IPS DF 4.7 (cell line): Measurements from ENCODE around the gene STAT2.
"Not testable (repeated sequence)": the region's sequence is repeated elsewhere in the genome, so short reads cannot be mapped to it uniquely, and the experiment has no call there.

ENCODE experiments used
- DNase-seq: peaks from one replicate; pipeline ENCODE4 v3.0.0-alpha.2; 2013; ENCODE audit warnings: low spot score; ENCODE audit errors: extremely low read depth

The STAT2 gene

GRCh38 chr12:56362130-56363059 lies 2.5 kb upstream of the STAT2 start, which contains the start of gene APOF:
TSS of gene APOF (minus strand) at chr12:56362857. CDS start at chr12:56362745, 112 bp downstream.
- no peak for DNase-seq

DNA sequence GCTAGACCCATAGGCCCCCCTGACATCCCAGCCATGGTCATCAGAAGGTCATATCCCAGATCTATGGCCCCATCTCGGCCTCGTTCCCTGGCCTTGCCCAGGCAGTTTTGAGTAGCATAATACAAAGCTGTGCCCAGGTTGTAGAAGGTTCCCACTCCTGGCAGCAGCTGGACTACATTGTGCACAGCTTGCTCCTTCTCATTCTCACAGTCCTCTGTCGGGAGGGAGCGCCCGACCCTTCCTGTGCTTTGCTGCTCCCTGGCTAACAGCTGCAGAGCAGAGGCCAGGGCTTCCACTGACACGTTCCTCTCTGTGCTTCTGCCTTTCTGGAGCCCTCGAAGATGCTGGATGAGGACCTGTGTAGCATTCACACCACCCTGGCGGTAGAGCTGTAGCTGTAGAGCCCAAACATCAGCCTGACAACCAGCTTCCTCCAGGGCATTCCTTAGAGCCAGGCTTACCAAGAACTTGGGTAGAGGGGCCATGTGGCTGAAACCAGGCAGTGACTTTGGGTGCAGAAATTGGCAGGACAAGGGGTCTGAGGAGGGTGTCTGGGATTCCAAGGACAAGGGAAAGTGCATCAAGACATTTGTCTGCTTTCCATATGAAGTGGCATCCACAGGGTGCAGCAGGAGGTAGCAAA lies 1.7 kb upstream of the STAT2 start:
- DNase-seq: no peak

- DNase-seq: no peak
Measured at GRCh38 chr12:56358836-56359532, 923 bp downstream of the STAT2 start.

GRCh38 chr12:56351325-56351724 lies 8.6 kb downstream of the STAT2 start:
- DNase-seq: no peak

DNA sequence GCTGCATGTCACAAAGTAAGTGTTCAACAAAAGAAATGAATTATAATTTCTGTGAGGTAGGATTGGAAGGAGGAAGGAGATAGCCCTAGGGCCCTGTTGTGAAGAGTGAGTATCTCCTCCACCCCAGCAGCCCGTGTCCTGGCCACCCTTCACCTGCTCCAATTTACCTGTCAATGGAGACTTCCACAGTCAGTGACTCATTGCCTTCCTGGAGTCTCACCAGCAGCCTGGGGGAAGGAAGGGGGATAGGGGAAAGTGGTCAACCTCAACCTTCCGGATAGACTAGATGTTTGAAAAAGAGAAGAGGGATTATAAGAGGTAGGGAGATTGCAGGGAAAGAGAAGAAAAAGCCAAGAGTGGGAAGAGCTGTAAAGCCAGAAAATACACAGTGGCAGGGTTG lies 9.2 kb downstream of the STAT2 start:
- no peak for DNase-seq

DNA sequence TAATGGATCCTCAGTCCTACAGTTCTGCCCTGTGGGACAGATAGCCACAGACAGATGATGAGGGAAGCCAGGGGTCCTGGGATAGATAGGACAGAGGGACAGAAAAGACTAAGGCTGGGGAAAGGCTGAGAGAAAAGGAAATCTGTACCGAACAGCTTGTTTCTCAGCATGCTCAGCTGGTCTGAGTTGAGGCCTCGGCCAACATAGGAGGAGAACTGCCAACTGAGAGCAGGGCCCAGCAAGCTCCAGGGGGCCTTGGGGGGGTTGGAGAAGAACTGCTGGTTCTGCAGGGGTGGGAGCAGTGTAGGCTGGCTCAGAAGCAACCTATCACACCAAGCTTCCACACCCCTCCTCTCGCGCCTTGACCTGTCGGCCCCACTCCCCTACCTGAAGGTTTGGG lies 11.1 kb downstream of the STAT2 start:
- DNase-seq: no peak

- DNase-seq: not testable (repeated sequence)
Measured at GRCh38 chr12:56347255-56347654, 12.7 kb downstream of the STAT2 start.

- DNase-seq: no peak
Measured at GRCh38 chr12:56346675-56347074, 13.2 kb downstream of the STAT2 start.

GRCh38 chr12:56342290-56342689 lies 17.6 kb downstream of the STAT2 start:
- not testable (repeated sequence) for DNase-seq

DNA sequence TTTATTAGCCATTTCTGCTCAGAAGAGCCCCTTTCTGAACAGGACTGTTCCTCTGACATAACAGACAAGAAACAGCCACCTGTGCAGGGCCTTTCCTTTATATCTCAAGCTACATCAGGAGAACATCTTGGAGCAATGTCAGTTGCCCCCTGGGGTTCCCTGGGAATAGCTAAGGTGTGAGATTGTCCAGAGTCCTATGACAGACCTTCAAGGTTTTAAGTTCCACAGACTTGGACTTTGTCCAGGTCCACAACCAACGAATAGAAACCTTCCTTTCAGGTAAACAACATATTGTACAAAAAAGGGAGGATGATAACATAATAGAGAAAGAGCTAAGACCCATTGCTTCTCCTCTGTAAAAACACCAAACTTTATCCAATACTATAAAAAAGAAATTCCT lies 18.3 kb downstream of the STAT2 start:
- DNase-seq: no peak

GRCh38 chr12:56339158-56339422 lies 20.8 kb downstream of the STAT2 start:
- DNase-seq: no peak

DNA sequence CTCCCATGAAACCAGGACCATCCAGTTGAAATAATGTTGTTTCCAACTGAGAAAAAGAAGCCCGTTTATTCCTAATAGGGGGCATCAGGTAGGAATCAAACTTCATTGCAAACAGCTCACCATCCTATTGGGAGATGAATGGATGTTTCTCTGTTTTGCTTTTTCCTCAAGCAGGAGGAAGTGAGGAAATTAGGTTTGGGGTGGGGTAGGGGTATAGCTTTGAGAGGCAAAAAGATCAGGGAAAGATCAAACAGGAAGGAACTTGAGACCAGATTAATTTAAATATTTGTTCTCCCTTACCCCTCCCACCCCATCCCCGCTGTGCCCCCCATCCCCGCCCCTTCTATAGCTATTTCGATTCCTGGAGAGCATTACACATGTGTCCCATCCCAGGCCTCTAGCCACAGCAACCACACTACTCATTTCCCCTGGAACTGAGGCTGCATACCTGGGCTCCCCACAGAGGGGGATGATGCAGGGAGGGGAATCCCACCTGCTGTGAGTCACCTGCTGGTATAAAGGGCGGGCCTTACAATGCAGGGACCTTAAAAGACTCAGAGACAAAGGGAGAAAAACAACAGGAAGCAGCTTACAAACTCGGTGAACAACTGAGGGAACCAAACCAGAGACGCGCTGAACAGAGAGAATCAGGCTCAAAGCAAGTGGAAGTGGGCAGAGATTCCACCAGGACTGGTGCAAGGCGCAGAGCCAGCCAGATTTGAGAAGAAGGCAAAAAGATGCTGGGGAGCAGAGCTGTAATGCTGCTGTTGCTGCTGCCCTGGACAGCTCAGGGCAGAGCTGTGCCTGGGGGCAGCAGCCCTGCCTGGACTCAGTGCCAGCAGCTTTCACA lies 21.4 kb downstream of the STAT2 start, which contains the start of gene IL23A:
TSS of gene IL23A (plus strand) at position 577 of the 850 bp plus-strand sequence. CDS start at position 738, 161 bp downstream.
- no peak for DNase-seq

GRCh38 chr12:56337753-56338251 lies 22.1 kb downstream of the STAT2 start:
- no peak for DNase-seq

- no peak for DNase-seq
Measured at GRCh38 chr12:56336361-56337167, 23.3 kb downstream of the STAT2 start.

DNA sequence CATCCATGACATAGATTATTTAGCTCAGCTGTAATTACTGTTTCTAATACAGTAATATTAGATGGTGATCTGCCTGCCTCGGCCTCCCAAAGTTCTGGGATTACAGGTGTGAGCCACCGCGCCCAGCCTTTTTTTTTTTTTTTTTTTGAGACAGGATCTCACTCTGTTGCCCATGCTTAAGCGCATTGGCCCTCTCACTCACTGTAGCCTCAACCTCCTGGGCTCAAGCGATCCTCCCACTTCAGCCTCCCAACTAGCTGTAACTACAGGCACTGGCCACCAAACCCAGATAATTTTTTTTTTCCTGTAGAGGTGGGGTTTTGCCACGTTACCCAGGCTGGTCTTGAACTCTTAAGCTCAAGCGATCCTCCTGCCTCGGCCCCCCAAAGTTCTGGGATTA lies 24.4 kb downstream of the STAT2 start:
- not testable (repeated sequence) for DNase-seq

DNA sequence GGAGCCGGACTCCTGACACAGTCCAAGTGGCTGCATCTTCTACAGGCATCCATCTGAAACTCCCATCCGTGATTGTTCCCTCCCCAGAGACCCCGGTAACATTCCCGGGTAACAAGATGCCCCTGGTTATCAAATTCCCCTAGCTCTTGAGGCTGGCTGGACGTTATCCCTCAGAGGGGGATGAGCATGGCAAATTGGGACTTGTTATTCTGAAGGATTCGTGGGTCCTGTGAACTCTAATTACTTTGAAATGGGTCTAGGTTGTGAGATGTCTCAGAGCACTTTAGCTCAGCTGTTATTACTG lies 25.5 kb downstream of the STAT2 start:
- no peak for DNase-seq

DNA sequence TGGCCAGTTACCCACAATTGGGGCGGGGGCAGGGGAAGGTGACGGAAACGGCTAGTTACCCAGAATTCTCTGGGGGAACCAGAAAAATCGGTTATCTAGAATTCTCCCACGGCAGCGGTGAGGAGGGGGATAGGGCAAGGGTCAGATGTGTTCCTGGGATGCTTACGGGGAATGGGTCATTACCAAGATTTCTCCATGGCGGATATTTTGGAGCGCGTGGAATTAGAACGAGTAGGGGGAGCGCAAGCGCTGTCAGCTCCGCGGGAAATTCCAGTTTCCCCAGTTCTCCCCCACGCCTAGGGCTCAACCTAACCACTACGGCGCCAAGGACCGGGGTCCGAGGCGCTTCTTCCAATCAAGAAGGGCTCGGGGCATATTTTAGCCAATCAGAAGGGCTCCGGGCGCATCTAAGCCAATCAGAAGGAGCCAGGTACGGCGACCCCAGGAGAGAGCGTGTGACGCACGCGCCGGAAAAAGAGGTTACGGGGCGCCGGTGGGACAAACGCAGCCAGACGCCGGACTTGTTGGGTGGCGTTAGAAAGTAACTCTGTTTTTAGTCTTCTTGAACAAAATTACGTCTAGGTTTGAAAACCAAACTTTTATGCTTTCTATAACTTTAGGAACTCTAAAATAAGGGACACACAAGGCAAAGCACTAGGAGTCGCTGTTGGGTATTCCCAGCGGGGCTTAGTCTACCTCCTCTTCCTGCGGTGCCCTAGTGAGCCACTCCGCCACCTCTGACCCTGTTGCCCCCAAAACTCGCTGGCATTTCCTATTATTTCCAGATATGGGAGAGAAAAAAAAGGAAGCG lies 26.0 kb downstream of the STAT2 start, which contains the start of gene PAN2:
TSS of gene PAN2 (minus strand) at position 322 of the 811 bp plus-strand sequence. CDS start 906 bp downstream, outside the sequence.
- peak; percentile 94 for DNase-seq

GRCh38 chr12:56333197-56333678 lies 26.7 kb downstream of the STAT2 start:
- DNase-seq: no peak
